HG03066 (cell line): ENCODE measurements around the gene PNPLA7.

Experiments
- ATAC-seq: cut with Tn5 transposase; IDR thresholded peaks from one replicate; pipeline ENCODE4 v1.9.1; 2021; ENCODE audit warnings: low read depth; ENCODE audit not compliant: unreplicated experiment

Gene PNPLA7

GRCh38 chr9:137497921-137498719 is 52.1 kb downstream of the PNPLA7 start:
- no peak for ATAC-seq

- ATAC-seq = no peak
Observed at GRCh38 chr9:137496601-137497375, 53.4 kb downstream of the PNPLA7 start.

- no peak for ATAC-seq
Observed at GRCh38 chr9:137494550-137495351, 55.5 kb downstream of the PNPLA7 start.

GRCh38 chr9:137494104-137494544 is 56.1 kb downstream of the PNPLA7 start:
- ATAC-seq = no peak

- ATAC-seq = no peak
Observed at GRCh38 chr9:137493364-137494103, 56.7 kb downstream of the PNPLA7 start.

- no peak for ATAC-seq
Observed at GRCh38 chr9:137492464-137493363, 57.5 kb downstream of the PNPLA7 start.

- ATAC-seq = no peak
Observed at GRCh38 chr9:137491735-137492432, 58.3 kb downstream of the PNPLA7 start.

GRCh38 chr9:137490532-137491186 is 59.5 kb downstream of the PNPLA7 start:
- no peak for ATAC-seq

GRCh38 chr9:137488906-137489305 is 61.3 kb downstream of the PNPLA7 start:
- no peak for ATAC-seq

GRCh38 chr9:137488327-137488653 is 61.9 kb downstream of the PNPLA7 start:
- ATAC-seq = no peak

GRCh38 chr9:137487454-137488326 is 62.5 kb downstream of the PNPLA7 start:
- no peak for ATAC-seq

GRCh38 chr9:137486545-137487453 is 63.4 kb downstream of the PNPLA7 start:
- no peak for ATAC-seq

- no peak for ATAC-seq
Observed at GRCh38 chr9:137486141-137486490, 64.1 kb downstream of the PNPLA7 start.

GRCh38 chr9:137485343-137486140 is 64.7 kb downstream of the PNPLA7 start:
- no peak for ATAC-seq

- no peak for ATAC-seq
Observed at GRCh38 chr9:137484551-137485315, 65.5 kb downstream of the PNPLA7 start.
